ENCODE measurements around the gene PTTG1. TPM values are rescaled to one million over a fixed set of nuclear protein-coding genes. Genes with fewer than 3 reads are reported as not detected.

The PTTG1 gene
- polyA plus RNA-seq, 2 of the 4 experiments (the other 2 are of a cell fraction) = 222 to 227 TPM

GRCh38 chr5:160461378-160461777 is 39.7 kb downstream of the PTTG1 start:
- DNase-seq (ENCODE audit: low read depth in 1 of 2, low spot score in 1 of 2) (no peak), ATAC-seq (no peak), FAIRE-seq (no peak)
- Histone ChIP-seq H3K9me3 (no peaks in the 10 kb centered on the region), H3K4me3 (no peak overlapping the region), H3K4me2 (no peak overlapping the region), H3K27ac (no peak overlapping the region), H3K4me1 (0 out of 3 replicates have a peak, but pooled peaks cover 5% of the 10 kb centered on the region)
- ChIA-PET CTCF (interaction anchor here (1.0 to 1.8 kb wide), 2 partner anchors 13 to 23 kb away, joined by 4 to 16 read pairs; no protein-coding TSS in a partner anchor), POLR2A (no interaction called here)
- WGBS (ENCODE audit: missing lambda C conversion rate) = 90% methylated on average over 6 of the region's 6 CpGs
- TF ChIP-seq, protein P1, sequence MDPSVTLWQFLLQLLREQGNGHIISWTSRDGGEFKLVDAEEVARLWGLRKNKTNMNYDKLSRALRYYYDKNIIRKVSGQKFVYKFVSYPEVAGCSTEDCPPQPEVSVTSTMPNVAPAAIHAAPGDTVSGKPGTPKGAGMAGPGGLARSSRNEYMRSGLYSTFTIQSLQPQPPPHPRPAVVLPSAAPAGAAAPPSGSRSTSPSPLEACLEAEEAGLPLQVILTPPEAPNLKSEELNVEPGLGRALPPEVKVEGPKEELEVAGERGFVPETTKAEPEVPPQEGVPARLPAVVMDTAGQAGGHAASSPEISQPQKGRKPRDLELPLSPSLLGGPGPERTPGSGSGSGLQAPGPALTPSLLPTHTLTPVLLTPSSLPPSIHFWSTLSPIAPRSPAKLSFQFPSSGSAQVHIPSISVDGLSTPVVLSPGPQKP (IDR thresholded peaks at IDR 0.05; ENCODE audit: low read depth, low read length) = no peak
- TF ChIP-seq PHF8 (IDR thresholded peaks at IDR 0.05; ENCODE audit: borderline replicate concordance, low read depth) (no peak), ESRRA (IDR thresholded peaks at IDR 0.05; ENCODE audit: borderline replicate concordance, low read length) (no peak), KDM1A (IDR thresholded peaks at IDR 0.05; ENCODE audit: low read depth) (no peak), BHLHE40 (IDR thresholded peaks at IDR 0.05; ENCODE audit: low read depth, low read length) (no peak), CHD2 (IDR thresholded peaks at IDR 0.05; ENCODE audit: low read length, partially characterized antibody) (no peak), RARB (CRISPR knock-in tag; IDR thresholded peaks at IDR 0.05) (no peak), MAZ (IDR thresholded peaks at IDR 0.05; ENCODE audit: borderline replicate concordance, low read depth, low read length) (no peak), POLR2AphosphoS2 (conservative IDR thresholded peaks at IDR 0.05; ENCODE audit: low read length) (no peak), CBX8 (IDR thresholded peaks at IDR 0.05) (no peak)
- TF ChIP-seq, protein P2, sequence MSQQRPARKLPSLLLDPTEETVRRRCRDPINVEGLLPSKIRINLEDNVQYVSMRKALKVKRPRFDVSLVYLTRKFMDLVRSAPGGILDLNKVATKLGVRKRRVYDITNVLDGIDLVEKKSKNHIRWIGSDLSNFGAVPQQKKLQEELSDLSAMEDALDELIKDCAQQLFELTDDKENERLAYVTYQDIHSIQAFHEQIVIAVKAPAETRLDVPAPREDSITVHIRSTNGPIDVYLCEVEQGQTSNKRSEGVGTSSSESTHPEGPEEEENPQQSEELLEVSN (IDR thresholded peaks at IDR 0.05; ENCODE audit: borderline replicate concordance, low read depth) = no peak
- TF ChIP-seq, protein P3, sequence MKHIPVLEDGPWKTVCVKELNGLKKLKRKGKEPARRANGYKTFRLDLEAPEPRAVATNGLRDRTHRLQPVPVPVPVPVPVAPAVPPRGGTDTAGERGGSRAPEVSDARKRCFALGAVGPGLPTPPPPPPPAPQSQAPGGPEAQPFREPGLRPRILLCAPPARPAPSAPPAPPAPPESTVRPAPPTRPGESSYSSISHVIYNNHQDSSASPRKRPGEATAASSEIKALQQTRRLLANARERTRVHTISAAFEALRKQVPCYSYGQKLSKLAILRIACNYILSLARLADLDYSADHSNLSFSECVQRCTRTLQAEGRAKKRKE (CRISPR knock-in tag; IDR thresholded peaks at IDR 0.05; ENCODE audit: low read depth) = no peak

- WGBS (ENCODE audit: missing lambda C conversion rate) = 87% methylated on average over 2 of the region's 2 CpGs
- CTCF ChIA-PET = no interaction called here
These were observed 40.5 kb downstream of the PTTG1 start for GRCh38 chr5:160462167-160462566.

More at GRCh38 chr5:160462167-160462566, 40.5 kb downstream of the PTTG1 start:
- Histone ChIP-seq H3K4me2 (no peak overlapping the region), H3K27ac (no peak overlapping the region), H3K9me3 (no peaks in the 10 kb centered on the region), H3K4me1 (peaks cover 10% of the 10 kb centered on the region), H3K4me3 (no peak overlapping the region)
- FAIRE-seq = no peak
- no peak for ATAC-seq
- POLR2A ChIA-PET = no interaction called here
- DNase-seq (ENCODE audit: low read depth in 1 of 2, low spot score in 1 of 2) = no peak
- TF ChIP-seq ESRRA (IDR thresholded peaks at IDR 0.05; ENCODE audit: borderline replicate concordance, low read length) = no peak
- TF ChIP-seq RCOR1 (IDR thresholded peaks at IDR 0.05; ENCODE audit: low read depth, low read length) = no peak
- TF ChIP-seq USF2 (IDR thresholded peaks at IDR 0.05) = no peak
- TF ChIP-seq TP53 (CRISPR knock-in tag; IDR thresholded peaks at IDR 0.05) = no peak
- TF ChIP-seq SREBF2 (IDR thresholded peaks at IDR 0.05) = no peak
- TF ChIP-seq CBX2 (IDR thresholded peaks at IDR 0.05; ENCODE audit: borderline replicate concordance, low read depth) = no peak
- no peak for TF ChIP-seq MAFK (IDR thresholded peaks at IDR 0.05; ENCODE audit: partially characterized antibody)
- TF ChIP-seq HEYL (CRISPR knock-in tag; IDR thresholded peaks at IDR 0.05) = no peak
- TF ChIP-seq, protein P4, sequence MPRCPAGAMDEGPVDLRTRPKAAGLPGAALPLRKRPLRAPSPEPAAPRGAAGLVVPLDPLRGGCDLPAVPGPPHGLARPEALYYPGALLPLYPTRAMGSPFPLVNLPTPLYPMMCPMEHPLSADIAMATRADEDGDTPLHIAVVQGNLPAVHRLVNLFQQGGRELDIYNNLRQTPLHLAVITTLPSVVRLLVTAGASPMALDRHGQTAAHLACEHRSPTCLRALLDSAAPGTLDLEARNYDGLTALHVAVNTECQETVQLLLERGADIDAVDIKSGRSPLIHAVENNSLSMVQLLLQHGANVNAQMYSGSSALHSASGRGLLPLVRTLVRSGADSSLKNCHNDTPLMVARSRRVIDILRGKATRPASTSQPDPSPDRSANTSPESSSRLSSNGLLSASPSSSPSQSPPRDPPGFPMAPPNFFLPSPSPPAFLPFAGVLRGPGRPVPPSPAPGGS (IDR thresholded peaks at IDR 0.05) = no peak
- TF ChIP-seq MYC (IDR thresholded peaks at IDR 0.05; ENCODE audit: borderline replicate concordance, low read length) = no peak
- no peak for TF ChIP-seq EP300 (IDR thresholded peaks at IDR 0.05)
- TF ChIP-seq, protein P1 (IDR thresholded peaks at IDR 0.05; ENCODE audit: low read depth, low read length) = no peak
- TF ChIP-seq HDAC2 (IDR thresholded peaks at IDR 0.05) = no peak
- TF ChIP-seq PBX3 (IDR thresholded peaks at IDR 0.05) = no peak
- no peak for TF ChIP-seq NFE2L2 (conservative IDR thresholded peaks at IDR 0.05; ENCODE audit: low read length)
- no peak for TF ChIP-seq JUNB (IDR thresholded peaks at IDR 0.05)

All from A549 (cell line).